ENCODE data around the gene IFIT1.

- TF ChIP-seq, protein P1, sequence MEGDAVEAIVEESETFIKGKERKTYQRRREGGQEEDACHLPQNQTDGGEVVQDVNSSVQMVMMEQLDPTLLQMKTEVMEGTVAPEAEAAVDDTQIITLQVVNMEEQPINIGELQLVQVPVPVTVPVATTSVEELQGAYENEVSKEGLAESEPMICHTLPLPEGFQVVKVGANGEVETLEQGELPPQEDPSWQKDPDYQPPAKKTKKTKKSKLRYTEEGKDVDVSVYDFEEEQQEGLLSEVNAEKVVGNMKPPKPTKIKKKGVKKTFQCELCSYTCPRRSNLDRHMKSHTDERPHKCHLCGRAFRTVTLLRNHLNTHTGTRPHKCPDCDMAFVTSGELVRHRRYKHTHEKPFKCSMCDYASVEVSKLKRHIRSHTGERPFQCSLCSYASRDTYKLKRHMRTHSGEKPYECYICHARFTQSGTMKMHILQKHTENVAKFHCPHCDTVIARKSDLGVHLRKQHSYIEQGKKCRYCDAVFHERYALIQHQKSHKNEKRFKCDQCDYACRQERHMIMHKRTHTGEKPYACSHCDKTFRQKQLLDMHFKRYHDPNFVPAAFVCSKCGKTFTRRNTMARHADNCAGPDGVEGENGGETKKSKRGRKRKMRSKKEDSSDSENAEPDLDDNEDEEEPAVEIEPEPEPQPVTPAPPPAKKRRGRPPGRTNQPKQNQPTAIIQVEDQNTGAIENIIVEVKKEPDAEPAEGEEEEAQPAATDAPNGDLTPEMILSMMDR (IDR thresholded peaks at IDR 0.05), result no peak
- TF ChIP-seq POLR2A (IDR thresholded peaks at IDR 0.05) (no peak), POLR2AphosphoS5 (IDR thresholded peaks at IDR 0.05) (no peak)
These were observed 46.9 kb upstream of the IFIT1 start for GRCh38 chr10:89345367-89346000.

All from stomach (tissue), 4 donors.